Daoy (cell line): ENCODE results near the gene FCF1. TPM values are rescaled to one million over a fixed set of nuclear protein-coding genes. Genes with fewer than 3 reads are reported as not detected.
"Not testable (repeated sequence)": the region's sequence is repeated elsewhere in the genome, so short reads cannot be mapped to it uniquely, and the experiment has no call there.

Experiments
- DNase-seq: peaks from one replicate; pipeline ENCODE4 v3.0.0-alpha.2; 2015; ENCODE audit warnings: low read depth
- total RNA-seq: library from RNA; depleted of rRNA; stranded (reverse); fragments of >200 nt; shearing (Covaris generic); gene quantifications from 2 replicates; pipeline ENCODE4 v1.2.3, GENCODE V29; 2014

Gene FCF1
- total RNA-seq, 1 experiment from 2014 or later = 34.8 TPM

DNA sequence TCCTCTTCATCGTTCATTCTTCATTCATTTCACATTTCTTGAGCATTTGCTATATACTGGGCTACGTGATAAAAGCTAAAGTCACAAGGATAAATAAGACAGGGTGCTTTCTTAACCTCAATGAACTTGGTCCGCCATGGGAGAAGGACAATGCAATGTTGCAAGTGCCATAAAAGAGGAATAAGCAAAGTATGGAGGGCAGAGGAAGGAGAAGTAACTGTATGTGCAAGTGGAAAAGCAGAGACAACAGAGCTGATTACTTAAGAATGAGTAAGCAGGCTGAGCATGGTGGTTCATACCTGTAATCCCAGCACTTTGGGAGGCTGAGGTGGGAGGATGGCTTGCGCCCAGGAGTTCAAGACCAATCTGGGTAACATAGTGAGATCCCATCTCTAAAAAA, 14.5 kb upstream of the FCF1 start:
- no peak for DNase-seq

DNA sequence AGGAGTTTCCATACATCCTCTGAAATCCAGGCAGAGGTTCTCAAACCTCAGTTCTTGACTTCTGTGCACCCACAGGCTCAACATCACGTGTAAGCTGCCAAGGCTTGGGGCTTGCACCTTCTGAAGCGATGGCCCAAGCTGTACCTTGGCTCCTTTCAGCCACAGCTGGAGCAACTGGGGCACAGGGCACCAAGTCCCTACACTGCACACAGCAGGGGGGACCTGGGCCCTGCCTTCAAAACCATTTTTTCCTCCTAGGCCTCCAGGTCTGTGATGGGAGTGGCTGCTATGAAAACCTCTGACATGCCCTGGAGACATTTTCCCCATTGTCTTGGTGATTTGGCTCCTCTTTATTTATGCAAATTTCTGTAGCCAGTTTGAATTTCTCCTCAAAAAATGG, 10.7 kb upstream of the FCF1 start:
- DNase-seq = no peak

DNA sequence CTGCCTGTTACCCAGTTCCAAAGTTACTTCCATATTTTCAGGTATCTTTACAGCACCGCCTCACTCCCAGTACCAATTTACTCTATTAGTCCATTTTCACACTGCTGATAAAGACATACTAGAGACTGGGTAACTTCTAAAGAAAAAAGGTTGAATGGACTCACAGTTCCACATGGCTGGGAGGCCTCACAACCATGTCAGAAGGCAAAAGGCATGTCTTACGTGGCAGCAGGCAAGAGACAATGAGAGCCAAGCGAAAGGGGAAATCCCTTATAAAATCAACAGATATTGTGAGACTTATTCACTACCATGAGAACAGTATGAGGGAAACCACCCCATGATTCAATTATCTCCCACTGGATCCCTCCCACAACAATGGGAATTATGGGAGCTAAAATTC, 9.9 kb upstream of the FCF1 start:
- no peak for DNase-seq

DNA sequence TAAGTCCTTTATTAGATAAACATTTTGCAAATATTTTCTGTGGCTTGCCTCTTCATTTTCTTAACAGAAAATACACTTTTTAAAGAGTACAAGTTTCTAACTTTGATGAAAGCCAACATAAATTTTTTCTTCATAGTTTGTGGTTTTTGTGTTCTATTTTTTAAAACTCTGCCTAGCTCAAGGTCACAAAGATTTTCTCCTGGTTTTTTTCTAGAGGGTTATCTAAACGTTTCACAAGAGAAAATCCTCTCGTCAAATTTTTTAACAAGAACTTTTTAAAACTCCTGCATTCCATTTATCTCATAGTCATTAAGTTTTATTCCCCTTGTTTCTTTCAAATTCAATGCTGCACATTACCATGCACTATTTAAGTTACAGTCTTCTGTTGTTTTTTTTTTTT, 8.3 kb upstream of the FCF1 start:
- no peak for DNase-seq

DNA sequence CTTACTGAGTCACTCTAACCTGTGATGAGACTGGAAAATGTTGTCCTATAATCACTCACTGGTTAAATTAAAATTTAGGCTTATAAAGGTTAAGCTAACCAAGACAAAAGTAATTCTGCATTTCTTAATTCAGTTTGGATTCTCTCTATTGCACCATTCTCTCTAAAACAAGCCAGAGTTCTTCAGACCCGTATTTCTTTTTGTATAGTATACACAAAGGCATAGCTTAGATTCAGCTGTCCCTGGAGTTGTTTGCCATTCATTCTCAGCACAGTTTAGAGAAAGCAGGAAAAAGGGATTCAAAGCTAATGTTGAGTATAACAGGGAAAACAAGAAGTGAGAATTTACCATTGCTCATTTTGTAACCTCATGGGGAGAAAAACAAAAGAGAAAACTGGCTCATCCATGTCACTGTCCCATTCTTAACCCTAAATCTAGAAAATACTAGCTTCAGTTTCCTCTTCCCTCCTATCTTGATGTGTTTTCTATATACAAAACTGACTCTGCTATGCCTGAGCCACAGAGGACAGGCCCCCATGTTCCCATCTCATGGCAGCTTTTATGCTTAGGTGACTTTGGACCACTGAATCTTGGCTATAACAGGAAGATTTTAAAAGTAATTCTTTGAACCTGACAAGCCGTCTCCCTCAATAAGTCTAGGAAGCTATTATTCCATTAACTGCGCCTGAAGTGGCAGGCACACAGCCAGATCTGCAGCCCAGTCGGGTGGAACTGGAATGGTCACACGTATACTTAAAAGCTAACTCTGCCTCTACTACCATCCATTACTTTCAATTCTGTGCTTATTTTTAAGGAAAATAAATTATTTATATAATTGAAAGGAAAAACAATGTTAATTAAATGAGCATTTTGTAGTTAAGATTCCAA, 7.1 kb upstream of the FCF1 start:
- DNase-seq = peak; percentile 10

DNA sequence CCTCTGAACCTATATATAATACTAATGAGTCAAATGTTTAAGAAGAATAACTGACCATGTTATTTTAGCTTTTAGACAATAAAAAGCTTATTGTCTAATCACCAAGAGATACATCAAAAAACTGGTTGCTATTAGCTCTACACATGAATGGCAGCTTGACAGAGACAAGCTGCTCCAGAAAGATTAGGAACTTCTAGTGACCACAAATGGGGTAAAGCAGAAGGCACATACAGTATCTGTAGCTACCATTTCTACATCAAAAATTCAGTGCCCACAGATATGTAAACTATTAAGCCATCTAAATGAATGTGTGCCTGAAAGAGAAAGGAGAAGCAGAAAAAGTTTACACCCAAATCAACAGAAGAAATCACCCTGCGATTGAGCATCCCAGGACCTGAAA, 2.5 kb upstream of the FCF1 start:
- no peak for DNase-seq

DNA sequence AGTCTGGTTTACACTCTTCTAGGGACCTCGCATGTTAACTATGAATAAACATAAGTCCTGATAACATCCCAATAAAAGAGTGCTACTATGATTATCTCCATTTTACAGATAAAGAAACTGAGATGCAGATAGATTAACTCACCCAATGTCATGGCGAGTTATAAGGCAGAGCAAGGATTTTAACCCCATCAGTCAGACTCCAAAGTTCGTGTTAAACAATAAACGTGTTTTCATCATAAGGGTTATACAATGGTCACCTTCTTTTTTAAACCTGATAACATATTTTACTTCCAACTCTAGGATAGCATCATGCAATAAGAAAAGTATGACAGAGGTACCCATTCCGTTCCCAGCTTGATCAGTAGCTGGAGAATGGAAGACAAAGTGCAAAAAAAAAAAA, 1.3 kb upstream of the FCF1 start:
- DNase-seq = no peak

DNA sequence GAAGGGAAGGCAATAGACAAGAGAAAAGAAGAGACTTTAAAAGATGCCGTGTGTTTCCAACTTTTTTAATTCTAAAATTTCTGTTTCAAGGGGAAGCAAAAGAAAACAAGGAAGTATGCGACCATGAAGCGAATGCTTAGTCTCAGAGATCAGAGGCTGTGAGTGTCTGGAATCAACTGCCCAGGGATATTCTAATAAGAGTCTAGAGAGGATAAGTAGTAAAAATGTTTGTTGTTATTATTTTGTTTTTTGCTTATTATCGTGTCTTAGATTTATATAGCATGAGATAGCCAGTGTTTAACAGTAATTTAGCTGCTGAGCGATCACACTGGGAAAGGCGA, 421 bp downstream of the FCF1 start:
- DNase-seq = no peak

DNA sequence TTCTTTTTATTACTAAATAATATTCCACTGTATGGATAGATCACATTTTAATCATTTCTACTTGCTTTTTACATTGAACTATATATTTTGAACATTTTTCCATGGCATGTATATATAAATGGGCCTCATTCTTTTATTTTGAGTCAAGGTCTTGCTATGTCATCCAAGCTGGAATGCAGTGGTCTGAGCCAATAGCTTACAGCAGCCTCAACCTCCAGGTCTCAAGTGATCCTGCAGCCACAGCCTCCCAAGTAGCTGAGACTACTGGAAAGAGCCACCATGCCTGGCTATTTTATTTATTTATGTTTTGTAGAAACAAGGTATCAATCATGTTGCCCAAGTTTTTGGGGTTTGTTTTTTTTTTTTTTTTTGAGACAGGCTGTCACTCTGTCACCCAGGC, 7.6 kb downstream of the FCF1 start:
- DNase-seq = no peak

DNA sequence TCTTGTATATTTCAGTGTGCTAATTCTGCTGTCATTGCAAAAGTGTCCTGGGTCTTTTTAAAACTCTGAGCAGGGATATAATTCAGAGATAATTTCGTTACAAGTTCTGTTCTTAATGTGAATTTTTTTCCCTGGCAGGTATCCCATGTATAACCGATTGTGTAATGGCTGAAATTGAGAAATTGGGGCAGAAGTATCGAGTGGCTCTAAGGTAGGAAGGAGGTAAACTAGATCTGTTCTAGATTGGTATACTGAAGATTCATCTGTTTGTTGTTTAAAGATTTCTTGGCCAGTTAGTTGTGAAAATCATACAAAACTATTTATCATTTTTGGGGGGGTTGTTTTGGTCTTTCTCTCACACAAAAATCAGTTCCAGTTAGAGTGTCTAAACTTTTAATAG, 10.2 kb downstream of the FCF1 start:
- DNase-seq = no peak

DNA sequence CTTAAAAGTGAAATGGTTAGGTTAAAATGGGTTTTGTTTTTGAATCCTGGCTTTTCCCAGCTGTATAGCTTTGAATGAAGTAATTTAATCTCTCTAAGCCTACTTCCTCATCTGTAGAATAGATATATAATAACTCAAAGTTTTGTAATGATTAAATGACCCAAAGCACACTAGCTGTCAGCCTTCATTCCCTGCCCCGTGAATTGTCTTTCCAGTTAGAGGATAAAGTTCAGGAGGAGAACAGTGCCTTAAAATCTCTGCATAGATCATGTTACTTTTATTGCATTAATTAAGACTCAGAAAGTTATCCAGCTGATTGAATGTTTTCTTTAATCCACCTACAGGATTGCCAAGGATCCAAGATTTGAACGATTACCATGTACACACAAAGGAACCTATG, 19.4 kb downstream of the FCF1 start:
- DNase-seq = no peak

DNA sequence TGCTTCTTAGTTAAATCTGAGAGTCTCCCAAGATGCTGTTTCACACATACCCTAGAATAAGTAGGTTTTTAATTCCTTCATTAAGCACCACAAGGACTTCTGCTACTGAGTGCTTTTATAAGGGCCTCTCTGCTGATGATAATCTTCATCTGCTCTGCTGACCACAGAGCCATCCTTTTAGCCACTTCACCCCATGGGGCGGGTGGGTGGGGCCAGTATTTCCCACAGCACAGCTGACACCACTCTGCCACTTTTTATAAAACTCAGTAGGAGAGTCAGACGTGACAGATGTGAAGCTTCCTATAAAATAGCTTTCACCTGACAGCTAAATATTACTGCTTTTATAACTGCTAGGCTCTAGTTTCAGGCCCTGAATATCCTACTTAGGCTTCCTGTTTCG, 20.3 kb downstream of the FCF1 start:
- DNase-seq = no peak

DNA sequence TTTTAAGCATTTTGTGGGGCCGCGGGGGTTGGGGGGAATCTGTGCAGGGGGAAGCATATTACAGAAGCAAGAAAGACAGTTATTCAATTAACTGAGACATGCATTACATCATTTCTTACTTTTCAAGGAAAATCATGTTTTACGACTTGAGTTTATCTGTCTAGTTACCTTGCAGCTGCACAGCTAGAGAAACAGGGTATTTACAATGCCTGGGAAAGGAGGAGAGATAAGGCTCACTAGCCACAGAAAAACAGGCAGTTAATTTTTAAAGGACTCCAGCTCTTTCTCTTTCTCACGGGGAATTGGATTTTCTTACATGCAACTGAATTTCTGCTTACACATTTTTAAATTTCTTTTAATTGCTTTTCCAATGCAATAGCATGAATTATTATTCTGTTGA, 22.2 kb downstream of the FCF1 start:
- no peak for DNase-seq

DNA sequence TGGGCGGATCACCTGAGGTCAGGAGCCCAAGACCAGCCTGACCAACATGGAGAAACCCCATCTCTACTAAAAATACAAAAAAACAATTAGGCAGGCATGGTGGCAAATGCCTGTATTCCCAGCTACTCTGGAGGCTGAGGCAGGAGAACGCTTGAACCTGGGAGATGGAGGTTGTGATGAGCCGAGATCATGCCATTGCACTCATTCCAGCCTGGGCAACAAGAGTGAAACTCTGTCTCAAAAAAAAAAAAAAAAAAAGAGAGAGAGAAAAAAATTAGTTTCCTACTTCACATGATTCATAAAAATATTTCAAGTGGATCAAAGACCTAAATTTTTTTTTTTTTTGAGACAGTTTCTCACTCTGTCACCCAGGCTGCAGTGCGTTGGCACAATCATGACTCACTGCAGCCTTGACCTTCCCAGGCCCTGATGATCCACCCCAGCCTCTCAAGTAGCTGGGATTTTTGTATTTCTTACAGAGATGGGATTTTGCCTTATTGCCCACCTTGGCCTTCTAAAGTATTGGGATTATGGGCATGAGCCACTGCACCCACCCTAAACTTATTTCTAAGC, 24.9 kb downstream of the FCF1 start:
- DNase-seq = peak; percentile 17

DNA sequence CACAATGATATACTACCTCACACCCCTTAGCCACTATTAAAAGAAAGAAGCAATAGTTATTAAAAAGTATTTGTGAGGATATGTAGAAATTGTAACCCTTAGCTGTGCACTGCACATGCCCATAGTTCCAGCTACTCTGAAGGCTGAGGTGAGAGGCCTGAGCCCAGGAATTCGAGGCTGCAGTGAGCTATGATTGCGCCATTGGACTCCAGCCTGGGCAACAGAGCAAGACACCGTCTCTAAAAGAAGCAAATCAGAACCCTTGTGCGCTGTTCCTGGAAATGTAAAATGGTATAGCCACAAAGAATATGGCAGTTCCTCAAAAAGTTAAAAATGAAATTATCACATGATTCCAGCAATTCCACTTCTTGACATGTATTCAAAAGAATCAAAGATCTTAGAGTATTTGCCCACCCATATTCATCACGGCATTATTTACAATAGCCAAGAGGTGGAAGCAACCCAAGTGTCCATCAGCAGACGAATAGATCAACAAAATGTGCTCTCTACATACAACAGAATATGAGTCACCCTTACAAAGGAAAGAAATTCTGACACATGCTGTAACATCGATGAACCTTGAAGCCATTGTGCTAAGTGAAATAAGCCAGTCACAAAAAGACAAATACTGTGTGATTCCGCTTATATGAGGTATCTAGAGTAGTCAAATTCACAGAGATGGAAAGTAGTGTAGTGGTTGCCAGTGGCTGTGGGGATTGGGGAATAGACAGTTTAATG, 26.5 kb downstream of the FCF1 start:
- DNase-seq = no peak

DNA sequence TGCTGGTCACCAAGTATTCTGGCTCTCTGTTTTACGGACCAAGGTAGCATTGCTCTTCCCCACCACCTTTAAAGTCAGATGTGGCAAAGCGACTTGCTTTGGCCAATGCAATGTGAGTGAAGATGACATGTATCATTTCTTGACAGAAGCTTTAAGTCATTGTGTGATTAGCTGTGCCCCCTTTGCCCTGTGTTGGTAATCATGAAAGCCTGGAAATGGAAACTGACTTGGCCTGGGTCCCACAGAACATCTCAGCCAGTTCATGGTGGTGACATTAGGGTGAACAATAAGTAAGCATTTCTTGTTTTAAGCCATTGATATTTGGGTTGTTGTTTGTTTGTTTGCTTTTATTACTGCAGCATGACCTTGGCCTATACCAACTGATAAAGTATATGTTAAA, 34.3 kb downstream of the FCF1 start:
- no peak for DNase-seq

DNA sequence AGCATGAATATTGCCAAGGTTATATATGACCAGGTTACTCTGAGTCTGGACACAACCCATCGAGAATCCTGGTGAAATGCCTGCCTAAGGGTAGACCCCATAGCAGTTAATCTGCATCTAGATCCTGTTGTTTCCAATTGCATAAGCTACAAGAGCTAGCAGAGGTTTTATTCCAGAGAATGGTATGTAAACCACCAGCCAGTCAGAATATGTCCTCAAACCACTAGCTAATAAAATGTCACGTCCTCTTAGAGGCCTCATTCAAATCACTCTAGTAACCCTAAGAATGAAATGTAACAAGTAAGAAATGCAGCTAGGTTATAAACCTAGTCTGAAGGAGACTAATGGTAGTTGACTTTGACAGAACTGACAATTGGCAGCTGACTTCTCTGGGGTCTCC, 41.2 kb downstream of the FCF1 start:
- DNase-seq = no peak

DNA sequence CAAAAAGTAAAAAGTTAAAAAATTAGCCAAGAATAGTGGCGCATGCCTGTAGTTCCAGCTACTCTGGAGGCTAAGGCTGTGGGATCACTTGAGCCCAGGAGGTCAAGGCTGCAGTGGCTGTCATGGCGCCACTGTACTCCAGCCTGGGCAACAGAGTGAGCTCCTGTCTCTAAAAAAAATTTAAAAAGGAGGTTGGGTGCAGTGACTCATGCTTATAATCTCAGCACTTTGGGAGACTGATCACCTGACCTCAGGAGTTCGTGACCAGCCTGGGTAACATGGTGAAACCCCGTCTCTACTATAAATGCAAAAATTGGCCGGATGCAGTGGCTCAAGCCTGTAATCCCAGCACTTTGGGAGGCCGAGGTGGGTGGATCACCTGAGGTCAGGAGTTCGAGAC, 42.0 kb downstream of the FCF1 start:
- peak; percentile 14 for DNase-seq

DNA sequence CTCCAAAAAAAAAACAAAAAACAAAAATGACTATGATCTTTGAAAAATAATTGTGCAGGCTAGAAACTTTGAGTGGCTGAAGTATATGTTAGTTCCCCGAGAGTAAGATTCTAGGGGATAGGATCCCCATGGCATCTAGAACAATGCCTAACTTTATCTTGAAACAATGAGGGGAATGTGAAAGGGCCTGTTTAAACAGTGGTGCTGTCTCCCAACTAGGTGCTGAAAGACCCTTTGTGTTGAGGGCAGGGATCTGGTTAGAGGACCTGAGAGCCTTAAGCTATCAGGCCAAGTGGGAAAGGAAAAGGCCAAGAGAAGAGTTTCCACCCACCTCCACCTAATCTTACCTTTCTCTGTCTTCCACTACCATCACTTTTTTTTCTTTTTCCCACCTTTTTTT, 43.4 kb downstream of the FCF1 start:
- no peak for DNase-seq

DNA sequence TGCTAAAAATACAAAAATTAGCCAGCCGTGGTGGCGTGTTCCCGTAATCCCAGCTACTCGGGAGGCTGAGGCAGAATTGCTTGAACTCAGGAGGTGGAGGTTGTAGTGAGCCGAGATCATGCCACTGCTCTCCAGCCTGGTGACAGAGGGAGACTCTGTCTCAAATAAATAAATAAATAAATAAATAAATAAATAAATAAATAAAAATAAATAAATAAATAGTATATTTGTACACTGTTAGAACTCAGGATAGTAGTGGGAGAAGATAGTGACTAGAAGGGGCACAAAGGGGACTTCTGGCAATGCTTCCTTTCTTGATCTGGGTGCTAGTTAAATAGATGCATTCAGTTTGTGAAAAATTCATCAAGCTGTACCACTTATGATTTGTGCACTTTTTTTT, 45.6 kb downstream of the FCF1 start:
- DNase-seq = not testable (repeated sequence)

DNA sequence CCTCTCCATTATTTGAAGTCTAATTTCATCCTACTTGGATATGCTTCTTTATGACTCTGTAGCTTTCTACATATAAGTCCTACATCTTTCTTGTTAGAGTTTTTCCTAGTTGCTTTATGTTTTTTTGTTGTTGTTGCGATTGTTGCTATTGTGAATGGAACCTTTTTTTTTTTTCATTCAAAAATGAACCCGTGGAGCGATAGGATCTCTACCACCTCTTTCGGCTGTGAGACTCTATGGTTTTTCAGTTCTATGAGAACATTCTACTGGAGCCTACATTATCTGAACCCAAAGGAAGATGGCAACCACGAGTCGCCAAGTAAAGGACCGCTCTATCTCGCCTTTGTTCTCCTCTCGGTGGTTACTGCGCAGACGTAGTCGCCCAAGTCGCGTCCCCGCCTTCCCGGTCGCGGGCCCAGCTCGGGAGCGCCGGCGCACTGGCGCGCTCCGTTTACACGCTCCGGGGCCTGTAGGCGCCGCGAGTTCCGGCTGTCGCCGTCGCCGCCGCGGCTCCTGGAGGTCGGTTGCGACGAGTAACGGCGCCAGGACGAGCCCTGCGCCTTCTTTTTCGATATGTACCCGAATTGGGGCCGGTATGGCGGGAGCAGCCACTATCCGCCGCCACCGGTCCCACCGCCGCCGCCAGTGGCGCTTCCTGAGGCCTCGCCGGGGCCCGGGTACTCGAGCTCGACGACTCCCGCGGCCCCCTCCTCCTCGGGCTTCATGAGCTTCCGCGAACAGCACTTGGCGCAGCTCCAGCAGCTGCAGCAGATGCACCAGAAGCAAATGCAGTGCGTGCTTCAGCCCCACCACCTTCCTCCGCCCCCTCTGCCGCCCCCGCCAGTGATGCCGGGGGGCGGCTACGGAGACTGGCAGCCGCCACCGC, 50.2 kb downstream of the FCF1 start, which contains the start of gene YLPM1:
Gene YLPM1, plus strand, starts transcription at position 400 of the 886 bp plus-strand sequence. Its CDS starts 174 bp downstream, at position 574.
- DNase-seq = peak; percentile 98
